Osteocyte (in vitro differentiated cells): ENCODE results near the gene STK16. TPM values are rescaled to one million over a fixed set of nuclear protein-coding genes. Genes with fewer than 3 reads are reported as not detected.

Source experiments
- DNase-seq: peaks from one replicate; pipeline ENCODE4 v3.0.0; 2021; ENCODE audit warnings: mixed read lengths; ENCODE audit not compliant: unreplicated experiment; ENCODE audit errors: extremely low spot score
- H3K27ac Mint-ChIP-seq: one replicate; pipeline ENCODE4 v1.8.0; 2021; ENCODE audit warnings: mild to moderate bottlenecking, mixed read lengths; ENCODE audit not compliant: unreplicated experiment
- H3K27me3 Mint-ChIP-seq: one replicate; pipeline ENCODE4 v1.8.0; 2021; ENCODE audit warnings: mixed read lengths; ENCODE audit not compliant: unreplicated experiment
- H3K36me3 Mint-ChIP-seq: one replicate; pipeline ENCODE4 v1.8.0; 2021; ENCODE audit warnings: mixed read lengths; ENCODE audit not compliant: unreplicated experiment
- H3K4me1 Mint-ChIP-seq: one replicate; pipeline ENCODE4 v1.8.0; 2021; ENCODE audit warnings: mixed read lengths; ENCODE audit not compliant: unreplicated experiment
- H3K4me3 Mint-ChIP-seq: one replicate; pipeline ENCODE4 v1.8.0; 2021; ENCODE audit warnings: mild to moderate bottlenecking, moderate library complexity, mixed read lengths; ENCODE audit not compliant: unreplicated experiment
- H3K9me3 Mint-ChIP-seq: one replicate; pipeline ENCODE4 v1.8.0; 2021; ENCODE audit warnings: mixed read lengths; ENCODE audit not compliant: unreplicated experiment
- CTCF ChIP-seq: fragments of 200-600 bp; sonication (generic); IDR thresholded peaks from 2 replicates; pipeline ENCODE4 v1.5.0; 2021; ENCODE audit warnings: antibody characterized with exemption, mild to moderate bottlenecking, moderate library complexity
- total RNA-seq: library from RNA; stranded (reverse); gene quantifications from 2 replicates; pipeline ENCODE4 v1.2.1, GENCODE V29; 2021

STK16 gene
- total RNA-seq, 1 donor from 2014 or later, result 28.3 TPM

- no peak for DNase-seq
- Mint-ChIP-seq H3K4me1 (peaks cover 15% of the 10 kb centered on the region), H3K4me3 (no peak overlapping the region), H3K9me3 (no peaks in the 10 kb centered on the region), H3K27me3 (no peaks in the 10 kb centered on the region), H3K27ac (no peak overlapping the region), H3K36me3 (no peaks in the 10 kb centered on the region)
- TF ChIP-seq CTCF, result no peak
Observed at GRCh38 chr2:219272356-219272755, 27.1 kb downstream of the STK16 start.

DNA sequence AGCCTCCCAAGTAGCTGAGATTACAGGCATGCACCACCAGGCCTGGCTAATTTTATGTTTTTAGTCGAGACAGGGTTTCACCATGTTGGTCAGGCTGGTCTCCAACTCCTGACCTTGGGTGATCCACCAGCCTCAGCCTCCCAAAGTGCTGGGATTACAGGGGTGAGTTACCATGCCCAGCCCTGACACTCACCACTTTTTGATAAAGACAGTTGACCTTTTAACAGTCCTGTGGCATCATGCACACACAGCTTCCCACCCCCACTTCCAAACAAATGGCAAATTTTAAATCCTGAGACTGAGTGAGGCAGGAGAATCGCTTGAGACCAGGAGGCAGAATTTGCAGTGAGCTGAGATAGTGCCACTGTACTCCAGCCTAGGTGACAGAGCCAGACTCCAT is 27.7 kb downstream of the STK16 start:
- no peak for DNase-seq

GRCh38 chr2:219273937-219274336 is 28.7 kb downstream of the STK16 start:
- Mint-ChIP-seq H3K27me3 (no peaks in the 10 kb centered on the region), H3K9me3 (no peaks in the 10 kb centered on the region), H3K4me3 (no peak overlapping the region), H3K36me3 (no peaks in the 10 kb centered on the region), H3K27ac (peak overlapping the region; percentile 25), H3K4me1 (peaks cover 31% of the 10 kb centered on the region)
- no peak for DNase-seq
- no peak for TF ChIP-seq CTCF

More for the DNA sequence above, 27.7 kb downstream of the STK16 start:
- Mint-ChIP-seq H3K27me3 (no peaks in the 10 kb centered on the region), H3K27ac (no peak overlapping the region), H3K9me3 (no peaks in the 10 kb centered on the region), H3K4me1 (peaks cover 21% of the 10 kb centered on the region), H3K4me3 (no peak overlapping the region), H3K36me3 (no peaks in the 10 kb centered on the region)
- TF ChIP-seq CTCF, result no peak

DNA sequence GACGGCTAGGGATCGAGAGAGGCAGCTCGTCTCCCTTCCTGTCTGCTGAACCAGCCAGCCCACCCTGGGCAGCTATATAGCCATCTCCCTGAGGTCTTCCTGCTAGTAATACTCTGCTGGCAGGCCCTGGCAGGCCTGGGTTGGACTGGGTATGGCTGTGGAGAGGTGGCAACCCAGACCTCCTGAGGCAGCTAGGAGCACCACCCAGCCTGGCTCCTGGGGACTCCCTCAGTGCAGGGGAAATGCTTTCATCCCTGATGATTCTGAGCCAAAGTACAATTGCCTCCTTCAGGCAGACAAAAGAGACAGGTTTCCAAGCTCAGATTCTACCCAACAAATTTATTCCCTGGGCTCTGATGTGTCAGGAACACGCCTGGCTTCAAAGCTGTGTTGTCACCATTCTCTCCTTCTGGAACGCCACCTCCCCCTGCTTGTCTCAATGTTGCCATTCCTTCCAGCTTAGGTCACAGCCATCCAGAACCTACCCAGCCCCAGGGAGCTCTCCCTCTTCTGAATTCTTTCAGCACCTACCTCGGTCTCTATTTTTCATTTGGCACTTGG is 29.2 kb downstream of the STK16 start:
- Mint-ChIP-seq H3K36me3 (no peaks in the 10 kb centered on the region), H3K27ac (peak overlapping the region; percentile 25)

More for the DNA sequence above, 29.2 kb downstream of the STK16 start:
- no peak for DNase-seq
- TF ChIP-seq CTCF, result no peak
- Mint-ChIP-seq H3K27me3 (no peaks in the 10 kb centered on the region), H3K9me3 (no peaks in the 10 kb centered on the region), H3K4me3 (no peak overlapping the region), H3K4me1 (peaks cover 32% of the 10 kb centered on the region)
